Epidermal melanocyte (primary cell): ENCODE results near the gene CACNA1D.

Experiments
- DNase-seq: peaks from one replicate; pipeline ENCODE4 v3.0.0; 2011; ENCODE audit warnings: low spot score; ENCODE audit not compliant: insufficient read length

CACNA1D gene

DNA sequence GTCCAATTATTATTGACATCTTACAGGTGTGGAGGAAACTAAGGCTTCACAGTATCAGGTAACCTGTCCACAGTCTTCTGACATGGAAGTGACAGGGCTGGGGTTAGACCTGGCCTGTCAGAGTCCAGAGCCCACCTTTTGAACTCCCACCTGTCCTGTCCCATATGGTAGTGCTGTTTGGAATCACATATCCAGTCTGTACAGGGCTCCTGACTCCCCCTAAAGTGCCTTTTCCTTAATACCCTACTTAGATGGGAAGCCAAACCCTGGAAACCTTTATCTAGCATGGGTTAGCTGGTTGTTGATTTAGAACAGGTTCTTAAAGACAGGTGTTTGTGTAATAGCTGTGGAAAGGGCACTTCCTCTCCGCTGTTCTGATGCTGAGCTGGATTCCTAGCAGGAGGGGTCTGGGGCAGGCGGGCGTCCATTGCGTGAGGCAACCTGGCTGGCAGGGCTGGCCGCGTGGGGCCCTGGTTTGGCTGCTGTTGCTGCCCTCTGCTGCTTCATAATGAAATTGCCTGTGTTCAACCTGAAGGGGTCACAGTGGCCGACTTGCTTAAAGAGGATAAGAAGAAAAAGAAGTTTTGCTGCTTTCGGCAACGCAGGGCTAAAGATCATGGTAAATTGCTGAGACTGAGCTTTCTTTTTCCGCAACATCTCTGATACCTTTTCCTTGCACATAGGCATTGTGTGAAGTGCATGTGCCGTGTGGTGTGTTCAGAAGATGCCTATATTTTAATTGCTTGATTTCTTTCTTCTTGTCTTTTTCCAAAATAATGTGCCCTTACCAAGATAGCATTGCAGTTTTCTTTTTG is 215.7 kb downstream of the CACNA1D start:
- peak; percentile 51 for DNase-seq

- DNase-seq = no peak
These were observed 217.0 kb downstream of the CACNA1D start for GRCh38 chr3:53711387-53711786.

GRCh38 chr3:53712817-53713388 is 218.5 kb downstream of the CACNA1D start:
- DNase-seq = no peak

GRCh38 chr3:53713626-53714025 is 219.2 kb downstream of the CACNA1D start:
- no peak for DNase-seq

DNA sequence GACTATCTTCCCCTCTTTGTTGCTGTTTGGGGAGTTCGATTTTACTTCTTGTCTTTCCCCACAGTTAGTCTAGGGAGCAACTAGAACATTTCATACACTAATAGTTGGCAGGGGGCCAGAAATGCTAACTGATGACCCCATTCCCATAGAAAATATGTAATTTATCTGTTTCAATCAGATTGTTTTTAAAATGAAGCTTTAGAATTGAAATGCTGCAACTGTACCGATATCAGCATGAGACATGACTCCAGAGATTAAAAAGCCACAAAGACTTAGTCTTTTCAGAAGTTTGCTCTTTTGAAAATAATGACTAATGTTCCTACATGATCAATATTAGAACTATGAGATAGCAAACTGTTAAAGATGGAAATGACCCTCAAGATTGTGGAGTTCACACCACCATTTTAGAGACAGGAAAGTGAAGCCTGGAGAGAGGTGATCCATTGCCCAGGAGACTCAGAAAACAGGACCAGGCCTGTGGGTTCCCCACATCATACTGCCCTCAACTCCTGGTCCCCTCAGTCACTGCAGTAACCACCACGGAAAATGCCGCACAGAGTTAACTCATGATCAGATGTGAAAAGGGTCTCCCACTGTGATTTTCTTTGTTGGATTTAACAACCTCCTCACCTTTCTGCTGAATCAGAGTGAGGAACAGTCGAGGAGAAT is 221.5 kb downstream of the CACNA1D start:
- no peak for DNase-seq

DNA sequence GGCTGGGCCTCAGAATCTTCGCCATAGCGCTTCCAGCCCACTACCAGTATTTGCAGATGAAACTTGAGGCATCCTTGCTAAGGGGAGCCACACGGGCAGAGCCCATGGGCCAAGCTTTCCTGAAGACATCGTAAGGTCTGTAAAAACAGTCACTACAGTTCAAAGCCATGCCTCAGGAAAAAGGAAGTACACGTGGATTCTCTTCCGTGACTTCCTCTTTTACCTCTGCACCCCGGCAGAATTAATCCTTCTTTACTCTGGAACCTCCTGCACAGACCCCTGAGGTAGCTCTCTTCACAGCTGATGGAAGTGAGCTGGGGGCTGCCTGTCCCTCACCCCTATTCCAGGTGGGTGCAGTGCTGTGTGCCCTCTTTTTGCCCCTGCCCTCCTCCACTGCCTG is 222.6 kb downstream of the CACNA1D start:
- DNase-seq = no peak

- DNase-seq = no peak
These were observed 224.1 kb downstream of the CACNA1D start for GRCh38 chr3:53718462-53718861.

DNA sequence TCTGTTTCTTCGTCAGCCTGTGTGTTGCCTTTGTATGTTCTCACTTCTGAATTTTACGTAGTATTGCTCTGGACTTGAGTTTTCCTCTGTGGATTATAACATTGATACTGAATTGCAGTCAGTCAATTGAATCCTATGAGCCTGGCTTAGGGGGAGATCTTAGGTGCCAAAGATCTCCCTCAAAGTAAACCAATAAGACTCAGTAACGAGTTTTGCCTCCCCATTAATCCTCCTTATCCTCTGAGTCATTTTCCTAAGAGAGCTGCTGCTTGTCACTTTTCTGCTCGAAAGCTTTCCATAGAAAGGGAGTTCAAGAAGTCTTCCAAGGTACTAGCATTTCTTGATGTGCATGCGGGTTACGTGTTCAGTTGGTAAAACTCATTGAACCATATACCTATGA is 225.4 kb downstream of the CACNA1D start:
- no peak for DNase-seq

DNA sequence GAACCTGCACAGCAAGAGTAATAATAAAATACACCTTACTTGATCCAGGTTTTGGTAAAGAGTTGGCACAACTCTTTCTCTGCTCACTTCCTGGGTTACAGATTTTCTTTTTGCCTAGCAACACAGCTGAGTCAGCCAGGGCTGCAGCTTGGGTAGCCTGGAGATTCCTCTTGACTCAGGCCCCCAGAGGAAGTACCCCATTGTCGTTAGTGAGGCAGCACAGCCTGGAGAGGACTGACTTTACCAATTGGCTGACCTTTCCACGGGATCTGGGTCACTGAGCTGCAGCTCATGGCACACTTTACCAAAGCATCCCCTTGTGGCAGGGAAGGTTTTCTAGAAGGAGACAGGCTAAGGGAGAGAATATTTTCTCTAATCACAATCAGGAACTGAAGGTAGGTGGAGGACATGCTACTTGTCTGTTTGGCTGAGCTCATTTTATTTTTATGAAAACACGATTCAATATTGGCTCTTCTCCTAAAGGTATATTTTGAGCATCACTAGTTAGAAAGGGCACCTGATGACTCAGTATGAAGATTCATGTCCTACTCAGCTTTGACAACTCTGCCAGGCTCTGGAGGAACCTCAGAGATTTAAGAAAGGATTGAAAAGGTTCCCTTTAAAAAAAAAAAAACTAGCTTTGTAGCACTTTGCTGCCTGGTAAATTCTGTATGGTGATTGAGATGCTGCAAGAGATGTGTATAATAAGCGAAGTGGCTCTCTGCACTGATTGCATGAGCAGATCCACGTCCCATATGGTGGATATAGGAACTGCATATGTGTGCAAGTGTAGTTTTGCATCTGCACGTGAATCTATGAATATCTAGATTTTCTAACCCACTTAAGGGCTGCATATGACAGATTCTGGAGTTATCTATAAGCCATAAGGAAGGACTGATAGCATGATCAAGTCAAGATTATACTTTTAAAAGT is 227.0 kb downstream of the CACNA1D start:
- DNase-seq = no peak

DNA sequence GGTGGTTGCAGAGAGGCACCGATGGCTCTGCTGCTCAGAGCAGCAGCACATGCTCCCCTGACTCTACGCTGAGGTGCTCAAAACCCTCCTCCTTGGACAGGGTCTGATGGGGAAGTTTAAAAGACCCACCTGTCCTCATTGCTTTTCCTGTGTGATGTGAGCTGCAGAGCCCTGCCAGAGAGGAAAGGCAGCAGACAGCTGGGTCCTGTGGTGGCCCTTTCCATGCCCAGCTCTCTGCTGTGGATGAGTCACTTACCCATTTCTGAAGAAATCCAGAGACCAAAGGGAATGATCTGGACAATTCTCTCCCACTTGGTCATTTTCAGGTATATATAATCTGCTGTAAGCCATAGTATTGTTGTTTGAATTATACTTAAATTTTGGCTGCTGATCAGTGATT is 230.2 kb downstream of the CACNA1D start:
- DNase-seq = no peak

DNA sequence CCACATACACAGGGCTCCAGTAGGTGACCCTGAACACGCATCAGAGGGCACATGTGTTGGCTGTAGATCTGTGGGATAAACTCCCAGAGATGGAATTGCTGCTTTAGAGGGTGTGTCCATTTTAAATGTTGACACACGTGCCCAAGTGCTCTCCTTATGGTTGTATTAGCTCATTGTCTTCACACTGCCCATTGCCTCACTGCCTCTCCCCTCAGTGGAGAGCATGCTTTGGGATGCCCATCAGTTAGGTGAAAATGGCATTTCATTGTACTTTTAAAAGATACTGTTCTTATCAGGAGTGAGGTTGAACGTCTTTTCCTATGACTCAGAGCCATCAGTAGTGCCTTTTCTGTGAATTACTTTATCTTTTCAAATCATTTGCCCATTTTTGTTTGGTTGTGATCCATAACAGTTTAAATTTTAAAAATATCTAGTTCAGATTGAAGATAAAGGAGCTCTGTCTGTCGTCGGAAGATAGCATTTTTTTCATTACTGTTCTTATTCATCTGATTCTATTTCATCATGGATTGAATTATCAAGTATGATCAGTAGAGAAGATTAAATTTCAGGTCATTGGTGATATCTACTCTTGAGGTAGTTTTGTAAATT is 231.1 kb downstream of the CACNA1D start:
- no peak for DNase-seq

DNA sequence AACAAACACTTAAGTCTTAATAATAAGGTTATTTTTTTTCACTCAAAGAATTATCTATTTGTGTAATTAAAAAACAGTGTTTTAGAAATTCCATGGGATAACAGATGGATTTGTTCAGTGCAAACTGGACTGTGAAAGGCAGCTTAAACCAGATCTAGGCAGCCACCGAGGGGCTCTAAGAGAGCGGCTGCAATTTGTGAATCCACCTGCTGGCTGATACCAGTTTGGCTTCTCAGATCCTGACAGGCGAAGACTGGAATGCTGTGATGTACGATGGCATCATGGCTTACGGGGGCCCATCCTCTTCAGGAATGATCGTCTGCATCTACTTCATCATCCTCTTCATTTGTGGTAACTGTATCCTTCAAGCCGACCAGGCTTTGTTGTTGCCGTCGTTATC is 232.2 kb downstream of the CACNA1D start:
- DNase-seq = no peak

DNA sequence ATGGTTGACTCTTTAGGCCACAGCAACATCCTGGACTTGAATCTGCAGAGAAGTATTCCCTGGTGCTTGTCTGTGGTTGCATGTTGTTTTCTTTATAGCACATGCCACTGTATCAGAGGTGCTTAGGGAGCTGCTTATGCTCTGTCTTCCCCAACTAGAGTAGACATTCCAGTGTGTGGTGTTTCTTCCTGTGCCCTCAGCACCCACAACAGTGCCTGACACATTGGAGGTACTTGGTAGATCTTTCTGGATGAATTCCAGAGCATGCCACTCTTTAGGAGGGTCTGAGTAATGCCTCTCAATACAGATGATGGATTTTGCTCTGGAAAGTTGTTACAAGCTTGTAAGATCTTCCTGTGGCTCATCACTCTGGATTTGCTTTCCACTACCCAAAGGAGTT is 234.2 kb downstream of the CACNA1D start:
- no peak for DNase-seq

DNA sequence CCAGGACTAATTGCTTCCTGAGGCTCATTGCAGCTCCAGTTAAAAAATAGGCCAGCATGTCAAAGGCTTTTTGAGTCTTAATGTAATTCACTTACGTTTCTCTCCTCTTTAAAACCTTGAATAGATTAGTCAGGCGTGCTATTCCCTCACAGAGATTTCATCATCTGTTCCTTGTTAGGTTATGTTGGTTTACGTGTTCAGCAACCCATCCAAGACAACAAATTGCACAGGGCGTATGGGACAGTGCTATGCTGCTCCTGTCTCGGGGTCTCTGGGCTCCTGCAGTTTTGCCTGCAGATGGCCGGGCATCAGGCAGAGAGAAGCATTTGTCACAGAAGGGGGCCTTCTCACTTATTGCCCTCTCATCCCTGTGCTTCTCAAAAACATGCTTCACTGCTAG is 234.7 kb downstream of the CACNA1D start:
- no peak for DNase-seq

DNA sequence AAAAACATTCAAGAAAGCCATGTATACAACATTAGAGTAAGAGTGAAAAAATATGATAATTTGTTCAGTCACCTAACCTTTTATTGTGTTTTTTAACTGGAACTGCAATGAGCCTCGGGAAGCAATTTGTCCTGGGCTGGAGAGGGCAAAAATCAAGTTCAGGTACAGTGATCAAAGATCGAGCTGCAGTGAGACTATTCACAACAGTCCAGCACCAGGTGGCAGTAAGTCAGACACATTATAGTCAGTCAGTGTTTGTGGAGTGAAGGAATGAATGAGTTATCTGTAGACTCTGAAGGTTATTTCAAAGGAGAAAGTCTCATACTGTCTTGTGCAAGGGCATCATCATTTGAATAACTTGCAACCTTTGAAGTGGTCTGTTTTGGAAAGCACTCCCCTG is 235.2 kb downstream of the CACNA1D start:
- DNase-seq = no peak

DNA sequence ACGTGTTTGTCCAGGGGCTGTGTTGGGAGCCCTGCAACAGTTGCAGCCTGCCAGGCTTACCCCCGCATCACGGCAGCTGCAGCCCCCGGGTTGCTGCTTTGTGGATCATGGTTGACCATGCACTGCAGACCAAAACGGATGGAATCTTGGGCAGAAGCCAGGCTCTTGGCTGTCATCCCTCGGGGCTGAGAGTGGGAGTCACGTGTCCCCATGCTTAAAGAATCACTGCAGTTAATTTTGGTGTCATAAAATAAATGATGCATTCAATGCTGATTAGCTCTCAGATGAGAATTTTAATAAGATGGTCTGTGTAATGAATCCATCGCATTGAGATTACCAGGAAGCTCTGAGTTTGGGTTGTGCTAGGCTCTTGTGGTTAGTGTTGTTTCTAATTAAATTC is 236.2 kb downstream of the CACNA1D start:
- peak; percentile 31 for DNase-seq

DNA sequence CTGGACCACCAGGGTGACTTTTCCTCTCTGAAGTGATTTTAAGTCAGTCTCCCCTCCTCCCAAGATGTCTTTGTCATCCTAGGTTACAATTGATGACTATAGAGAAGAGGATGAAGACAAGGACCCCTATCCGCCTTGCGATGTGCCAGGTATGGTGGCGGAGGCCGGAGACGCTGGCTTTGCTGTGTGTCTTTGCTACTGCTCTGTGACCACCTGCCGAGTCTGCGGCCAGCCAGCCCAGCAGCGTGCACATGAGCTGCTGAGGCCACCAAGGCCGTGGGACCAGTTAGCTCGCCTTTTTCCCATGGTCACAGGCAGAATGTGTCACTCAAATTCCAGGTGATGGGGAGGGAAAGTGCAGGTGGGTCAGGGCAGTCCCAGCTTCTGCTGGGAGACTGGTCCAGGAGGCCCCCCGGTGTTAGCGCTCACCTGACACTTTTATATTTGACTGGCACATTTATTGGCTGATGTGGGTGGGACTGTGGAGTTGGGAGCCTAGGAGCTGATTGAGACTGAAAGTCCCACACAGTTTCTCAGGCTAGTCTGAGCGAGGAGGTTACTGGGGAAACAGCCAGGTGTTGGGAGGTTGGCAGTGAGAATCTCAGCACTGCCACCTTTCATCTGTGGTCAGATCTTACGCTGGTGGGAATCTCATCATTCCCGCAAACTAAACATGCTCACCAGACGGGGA is 237.7 kb downstream of the CACNA1D start:
- no peak for DNase-seq

GRCh38 chr3:53733446-53733845 is 239.0 kb downstream of the CACNA1D start:
- DNase-seq = no peak

DNA sequence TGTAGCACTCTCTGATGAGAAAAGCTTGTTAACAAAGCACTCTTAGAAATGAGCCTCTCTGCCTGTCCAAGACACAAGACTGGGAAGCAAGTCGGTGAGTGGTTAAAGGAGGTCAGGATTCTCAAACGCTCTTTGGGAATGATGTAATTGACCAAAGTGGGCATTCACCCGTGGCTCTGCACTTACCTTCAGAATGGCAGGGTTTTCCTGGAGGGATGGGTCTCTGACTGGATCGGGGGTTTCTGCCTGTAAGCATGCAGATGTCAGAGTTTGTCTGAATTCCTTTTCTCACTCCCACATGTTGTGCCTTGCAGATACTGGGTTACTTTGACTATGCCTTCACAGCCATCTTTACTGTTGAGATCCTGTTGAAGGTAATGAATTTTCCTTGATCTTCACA is 245.6 kb downstream of the CACNA1D start:
- no peak for DNase-seq

DNA sequence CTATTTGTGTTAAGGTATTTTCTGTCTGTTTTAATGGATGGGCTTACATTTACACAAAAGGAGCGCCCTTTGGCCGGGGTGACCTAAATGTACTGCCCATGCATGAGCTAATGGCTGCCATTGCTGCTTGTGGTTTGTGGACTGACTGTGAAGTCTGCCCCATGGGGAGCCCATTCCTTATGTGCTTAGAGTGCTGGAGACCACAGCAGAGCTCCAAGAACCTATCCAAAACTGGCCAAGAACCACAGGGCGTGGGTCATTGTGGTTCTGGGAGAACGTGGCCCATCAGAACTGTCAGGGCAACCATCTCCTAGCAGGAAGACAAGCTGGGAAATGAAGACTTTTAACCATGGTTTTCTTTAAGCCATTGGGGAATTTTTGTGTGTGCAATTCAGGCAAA is 246.5 kb downstream of the CACNA1D start:
- DNase-seq = no peak

DNA sequence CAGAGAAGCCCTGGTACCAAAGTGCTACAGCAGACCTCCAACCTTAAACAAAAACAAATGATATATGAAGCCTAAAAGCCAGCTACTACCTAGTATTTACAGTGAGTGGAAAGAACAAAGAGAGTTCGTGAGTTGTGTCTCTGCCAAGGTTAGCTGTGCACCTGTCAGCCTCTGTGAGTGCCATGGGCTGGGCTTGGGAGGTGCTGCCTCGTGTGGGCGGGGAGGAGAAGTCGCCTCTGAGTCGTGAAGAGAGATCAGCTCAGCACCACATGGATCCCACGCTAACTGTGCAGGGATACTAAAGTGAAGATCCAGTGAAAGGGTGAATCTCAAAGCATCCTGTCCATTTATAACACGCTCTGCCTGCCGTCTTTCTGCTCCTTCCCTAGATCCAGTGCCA is 249.9 kb downstream of the CACNA1D start:
- no peak for DNase-seq
